ENCODE results near the gene GBX2. TPM values are rescaled to one million over a fixed set of nuclear protein-coding genes. Genes with fewer than 3 reads are reported as not detected.
A peak's percentile ranks its signal among the peaks of the same experiment; 100 is the strongest.

Gene GBX2
- total RNA-seq, 5 donors from 2014 or later (not counting 1 experiment from before 2014, with no cell fraction given), result not detected

- peaks cover 0 to 10% of the 10 kb centered on the region in 2 experiments for H3K4me1 ChIP-seq (ENCODE audit: control insufficient read depth in 1 of 2, extremely low read depth in 1 of 2, insufficient read depth in 2 of 2, low read length in 2 of 2)
- H3K27me3 ChIP-seq (replicated peaks in 1 of 2; ENCODE audit: control insufficient read depth in 2 of 2, extremely low read depth in 1 of 2, insufficient read depth in 2 of 2, low read length in 1 of 2), result peaks cover 27 to 72% of the 10 kb centered on the region in 2 experiments
- Mint-ChIP-seq H3K36me3 (no peaks in the 10 kb centered on the region), H3K9me3 (no peaks in the 10 kb centered on the region), H3K27ac (no peak overlapping the region), H3K27me3 (peaks cover 50 to 66% of the 10 kb centered on the region in 2 donors), H3K4me1 (peaks cover 6 to 23% (median 18%) of the 10 kb centered on the region in 3 donors), H3K4me3 (no peak overlapping the region)
- no peaks in the 10 kb centered on the region for H3K9me3 ChIP-seq
- H3K36me3 ChIP-seq (ENCODE audit: control insufficient read depth in 2 of 2, extremely low read depth in 1 of 2, insufficient read depth in 1 of 2, low read length in 1 of 2), result no peaks in the 10 kb centered on the region
- ATAC-seq (replicated peaks in 1 of 4), result no peak
- ChIA-PET CTCF (no interaction called here), POLR2A (no interaction called here)
- no peak for DNase-seq
- H3K27ac ChIP-seq (ENCODE audit: low read length), result no peak overlapping the region
- H3K4me3 ChIP-seq (ENCODE audit: control insufficient read depth in 1 of 2, extremely low read depth in 1 of 2, low read length in 1 of 2), result no peak overlapping the region
- 15% methylated on average over 16 of the region's 21 CpGs for WGBS (ENCODE audit: insufficient coverage)
Measured at GRCh38 chr2:236170590-236171165, 2.5 kb upstream of the GBX2 start.

- H3K27ac Mint-ChIP-seq, result no peak overlapping the region
- DNase-seq, result no peak
- no peaks in the 10 kb centered on the region for H3K36me3 Mint-ChIP-seq
- H3K36me3 ChIP-seq (ENCODE audit: control insufficient read depth in 2 of 2, extremely low read depth in 1 of 2, insufficient read depth in 1 of 2, low read length in 1 of 2), result no peaks in the 10 kb centered on the region
- H3K4me3 ChIP-seq (ENCODE audit: control insufficient read depth in 1 of 2, extremely low read depth in 1 of 2, low read length in 1 of 2), result no peak overlapping the region
- 3% methylated on average over 5 of the region's 38 CpGs for WGBS (ENCODE audit: insufficient coverage)
- H3K4me1 Mint-ChIP-seq, result peaks cover 7 to 28% (median 20%) of the 10 kb centered on the region in 3 donors
- H3K9me3 ChIP-seq, result no peaks in the 10 kb centered on the region
- ChIA-PET POLR2A (no interaction called here), CTCF (no interaction called here)
- H3K4me1 ChIP-seq (ENCODE audit: control insufficient read depth in 1 of 2, extremely low read depth in 1 of 2, insufficient read depth in 2 of 2, low read length in 2 of 2), result peaks cover 0 to 10% of the 10 kb centered on the region in 2 experiments
- ATAC-seq (replicated peaks in 1 of 4), result no peak
- peaks cover 28 to 74% of the 10 kb centered on the region in 2 experiments for H3K27me3 ChIP-seq (replicated peaks in 1 of 2; ENCODE audit: control insufficient read depth in 2 of 2, extremely low read depth in 1 of 2, insufficient read depth in 2 of 2, low read length in 1 of 2)
- H3K4me3 Mint-ChIP-seq, result peak overlapping the region in 1 of 3 donors; percentile 19
- no peak overlapping the region for H3K27ac ChIP-seq (ENCODE audit: low read length)
- H3K27me3 Mint-ChIP-seq, result peaks cover 49 to 69% of the 10 kb centered on the region in 2 donors
- no peaks in the 10 kb centered on the region for H3K9me3 Mint-ChIP-seq
Measured at GRCh38 chr2:236169741-236170589, 1.8 kb upstream of the GBX2 start.

- ChIA-PET POLR2A (no interaction called here), CTCF (interaction anchor here in 1 of 2 donors (0.5 kb wide), 1 partner anchor 191 kb away, joined by 7 read pairs; no protein-coding TSS in a partner anchor)
- Histone ChIP-seq H3K4me1 (ENCODE audit: control insufficient read depth in 1 of 2, extremely low read depth in 1 of 2, insufficient read depth in 2 of 2, low read length in 2 of 2) (peaks cover 0 to 11% of the 10 kb centered on the region in 2 experiments), H3K4me3 (ENCODE audit: control insufficient read depth in 1 of 2, extremely low read depth in 1 of 2, low read length in 1 of 2) (no peak overlapping the region), H3K27me3 (replicated peaks in 1 of 2; ENCODE audit: control insufficient read depth in 2 of 2, extremely low read depth in 1 of 2, insufficient read depth in 2 of 2, low read length in 1 of 2) (peaks cover 27 to 75% of the 10 kb centered on the region in 2 experiments), H3K9me3 (no peaks in the 10 kb centered on the region), H3K27ac (ENCODE audit: low read length) (no peak overlapping the region), H3K36me3 (ENCODE audit: control insufficient read depth in 2 of 2, extremely low read depth in 1 of 2, insufficient read depth in 1 of 2, low read length in 1 of 2) (no peaks in the 10 kb centered on the region)
- no peaks in the 10 kb centered on the region for H3K9me3 Mint-ChIP-seq
- no peak overlapping the region for H3K27ac Mint-ChIP-seq
- H3K4me3 Mint-ChIP-seq, result no peak overlapping the region
- 12% methylated on average over 24 of the region's 36 CpGs for WGBS (ENCODE audit: insufficient coverage)
- peaks cover 8 to 32% (median 24%) of the 10 kb centered on the region in 3 donors for H3K4me1 Mint-ChIP-seq
- no peak for ATAC-seq (replicated peaks in 1 of 4)
- H3K27me3 Mint-ChIP-seq, result peaks cover 47 to 65% of the 10 kb centered on the region in 2 donors
- no peaks in the 10 kb centered on the region for H3K36me3 Mint-ChIP-seq
- DNase-seq, result no peak
Measured at GRCh38 chr2:236169151-236169721, 1.1 kb upstream of the GBX2 start.

GRCh38 chr2:236167297-236168109, 683 bp downstream of the GBX2 start:
- CTCF ChIA-PET, result no interaction called here

GRCh38 chr2:236166796-236167296, 1.3 kb downstream of the GBX2 start:
- H3K9me3 ChIP-seq, result no peaks in the 10 kb centered on the region
- Mint-ChIP-seq H3K4me3 (peak overlapping the region in 1 of 3 donors; percentile 59), H3K9me3 (no peaks in the 10 kb centered on the region), H3K4me1 (peaks cover 5 to 32% (median 23%) of the 10 kb centered on the region in 3 donors), H3K27ac (no peak overlapping the region), H3K27me3 (peaks cover 40 to 64% of the 10 kb centered on the region in 2 donors), H3K36me3 (no peaks in the 10 kb centered on the region)
- H3K4me3 ChIP-seq (ENCODE audit: control insufficient read depth in 1 of 2, extremely low read depth in 1 of 2, low read length in 1 of 2), result no peak overlapping the region
- DNase-seq (no peak), ATAC-seq (replicated peaks in 1 of 4) (no peak)
- 6% methylated on average over 23 of the region's 29 CpGs for WGBS (ENCODE audit: insufficient coverage)
- H3K4me1 ChIP-seq (ENCODE audit: control insufficient read depth in 1 of 2, extremely low read depth in 1 of 2, insufficient read depth in 2 of 2, low read length in 2 of 2), result peaks cover 0 to 16% of the 10 kb centered on the region in 2 experiments
- CTCF ChIA-PET, result no interaction called here
- H3K36me3 ChIP-seq (ENCODE audit: control insufficient read depth in 2 of 2, extremely low read depth in 1 of 2, insufficient read depth in 1 of 2, low read length in 1 of 2), result no peaks in the 10 kb centered on the region
- peaks cover 18 to 80% of the 10 kb centered on the region in 2 experiments for H3K27me3 ChIP-seq (replicated peaks in 1 of 2; ENCODE audit: control insufficient read depth in 2 of 2, extremely low read depth in 1 of 2, insufficient read depth in 2 of 2, low read length in 1 of 2)
- POLR2A ChIA-PET, result no interaction called here
- H3K27ac ChIP-seq (ENCODE audit: low read length), result no peak overlapping the region

More at GRCh38 chr2:236167297-236168109, 683 bp downstream of the GBX2 start:
- Mint-ChIP-seq H3K4me3 (no peak overlapping the region), H3K36me3 (no peaks in the 10 kb centered on the region), H3K27me3 (peaks cover 40 to 61% of the 10 kb centered on the region in 2 donors), H3K9me3 (no peaks in the 10 kb centered on the region), H3K4me1 (peaks cover 5 to 35% (median 26%) of the 10 kb centered on the region in 3 donors), H3K27ac (no peak overlapping the region)
- H3K4me1 ChIP-seq (ENCODE audit: control insufficient read depth in 1 of 2, extremely low read depth in 1 of 2, insufficient read depth in 2 of 2, low read length in 2 of 2), result peaks cover 0 to 16% of the 10 kb centered on the region in 2 experiments
- no peak overlapping the region for H3K27ac ChIP-seq (ENCODE audit: low read length)
- H3K9me3 ChIP-seq, result no peaks in the 10 kb centered on the region
- no peak for DNase-seq
- no peak overlapping the region for H3K4me3 ChIP-seq (ENCODE audit: control insufficient read depth in 1 of 2, extremely low read depth in 1 of 2, low read length in 1 of 2)
- H3K36me3 ChIP-seq (ENCODE audit: control insufficient read depth in 2 of 2, extremely low read depth in 1 of 2, insufficient read depth in 1 of 2, low read length in 1 of 2), result no peaks in the 10 kb centered on the region
- no peak for ATAC-seq (replicated peaks in 1 of 4)
- POLR2A ChIA-PET, result no interaction called here
- peaks cover 23 to 77% of the 10 kb centered on the region in 2 experiments for H3K27me3 ChIP-seq (replicated peaks in 1 of 2; ENCODE audit: control insufficient read depth in 2 of 2, extremely low read depth in 1 of 2, insufficient read depth in 2 of 2, low read length in 1 of 2)
- WGBS (ENCODE audit: insufficient coverage), result 8% methylated on average over 109 of the region's 112 CpGs

All from T-cell (primary cell).